Central memory CD8-positive, alpha-beta T cell (primary cell): ENCODE measurements around the gene SHISA2.

Experiments used
- ATAC-seq: fragments of 150-1000 bp; cut with Tn5 transposase; replicated peaks from 2 replicates; pipeline ENCODE4 v1.10.0; 2022; ENCODE audit warnings: mild to moderate bottlenecking, moderate FRiP score, moderate number of reproducible peaks; ENCODE audit not compliant: poor library complexity, severe bottlenecking; ENCODE audit errors: extremely low read depth
- DNase-seq, 2 donors: peaks; one replicate each; pipeline ENCODE4 v3.0.0; 2021; ENCODE audit warnings: low spot score in 2 of 2
- H3K27ac Mint-ChIP-seq: one replicate; pipeline ENCODE4 v1.8.0; 2022; ENCODE audit warnings: low read depth, mild to moderate bottlenecking, moderate library complexity, mixed read lengths
- H3K27me3 Mint-ChIP-seq: one replicate; pipeline ENCODE4 v1.8.0; 2022; ENCODE audit warnings: mixed read lengths
- H3K36me3 Mint-ChIP-seq: one replicate; pipeline ENCODE4 v1.8.0; 2022; ENCODE audit warnings: mild to moderate bottlenecking, moderate library complexity, mixed read lengths; ENCODE audit not compliant: insufficient read depth
- H3K4me1 Mint-ChIP-seq: one replicate; pipeline ENCODE4 v1.8.0; 2022; ENCODE audit warnings: mixed read lengths
- H3K4me3 Mint-ChIP-seq: one replicate; pipeline ENCODE4 v1.8.0; 2022; ENCODE audit warnings: mild to moderate bottlenecking, moderate library complexity, mixed read lengths
- H3K9me3 Mint-ChIP-seq: one replicate; pipeline ENCODE4 v1.8.0; 2022; ENCODE audit warnings: mixed read lengths

SHISA2 gene

GRCh38 chr13:26042785-26043184, 9.0 kb downstream of the SHISA2 start:
- no peak overlapping the region for H3K4me3 Mint-ChIP-seq
- ATAC-seq = no peak

GRCh38 chr13:26041444-26041843, 10.4 kb downstream of the SHISA2 start:
- DNase-seq = no peak
- Mint-ChIP-seq H3K27me3 (peaks cover under 1% of the 10 kb centered on the region), H3K9me3 (no peaks in the 10 kb centered on the region), H3K4me1 (no peaks in the 10 kb centered on the region), H3K27ac (no peak overlapping the region), H3K4me3 (no peak overlapping the region), H3K36me3 (no peaks in the 10 kb centered on the region)
- ATAC-seq = no peak

More at GRCh38 chr13:26042785-26043184, 9.0 kb downstream of the SHISA2 start:
- H3K27me3 Mint-ChIP-seq = peaks cover 14% of the 10 kb centered on the region
- no peaks in the 10 kb centered on the region for H3K36me3 Mint-ChIP-seq
- H3K9me3 Mint-ChIP-seq = no peaks in the 10 kb centered on the region
- no peak for DNase-seq
- H3K27ac Mint-ChIP-seq = no peak overlapping the region
- no peaks in the 10 kb centered on the region for H3K4me1 Mint-ChIP-seq

GRCh38 chr13:26038931-26039475, 12.8 kb downstream of the SHISA2 start:
- Mint-ChIP-seq H3K36me3 (no peaks in the 10 kb centered on the region), H3K27me3 (peaks cover 9% of the 10 kb centered on the region), H3K27ac (no peak overlapping the region), H3K4me1 (no peaks in the 10 kb centered on the region), H3K9me3 (peaks cover 5% of the 10 kb centered on the region), H3K4me3 (no peak overlapping the region)
- DNase-seq (no peak), ATAC-seq (no peak)

GRCh38 chr13:26037302-26037701, 14.5 kb downstream of the SHISA2 start:
- Mint-ChIP-seq H3K27me3 (peaks cover 9% of the 10 kb centered on the region), H3K9me3 (peaks cover 5% of the 10 kb centered on the region), H3K27ac (no peak overlapping the region), H3K4me1 (no peaks in the 10 kb centered on the region), H3K4me3 (no peak overlapping the region), H3K36me3 (no peaks in the 10 kb centered on the region)
- ATAC-seq = no peak
- no peak for DNase-seq

- ATAC-seq (no peak), DNase-seq (no peak)
- no peak overlapping the region for H3K4me3 Mint-ChIP-seq
- peaks cover 9% of the 10 kb centered on the region for H3K27me3 Mint-ChIP-seq
- H3K9me3 Mint-ChIP-seq = peaks cover 5% of the 10 kb centered on the region
- H3K36me3 Mint-ChIP-seq = no peaks in the 10 kb centered on the region
- H3K4me1 Mint-ChIP-seq = no peaks in the 10 kb centered on the region
- no peak overlapping the region for H3K27ac Mint-ChIP-seq
These were observed 15.4 kb downstream of the SHISA2 start for GRCh38 chr13:26036383-26036782.

- DNase-seq = no peak
- Mint-ChIP-seq H3K27me3 (peaks cover 9% of the 10 kb centered on the region), H3K9me3 (peaks cover 5% of the 10 kb centered on the region), H3K4me1 (no peaks in the 10 kb centered on the region), H3K27ac (no peak overlapping the region), H3K4me3 (no peak overlapping the region), H3K36me3 (no peaks in the 10 kb centered on the region)
- no peak for ATAC-seq
These were observed 17.8 kb downstream of the SHISA2 start for GRCh38 chr13:26034018-26034417.

GRCh38 chr13:26030331-26030730, 21.5 kb downstream of the SHISA2 start:
- Mint-ChIP-seq H3K36me3 (no peaks in the 10 kb centered on the region), H3K4me3 (no peak overlapping the region), H3K4me1 (no peaks in the 10 kb centered on the region), H3K27ac (no peak overlapping the region), H3K27me3 (peaks cover 1% of the 10 kb centered on the region), H3K9me3 (no peaks in the 10 kb centered on the region)
- ATAC-seq (no peak), DNase-seq (no peak)

- Mint-ChIP-seq H3K4me1 (no peaks in the 10 kb centered on the region), H3K27me3 (peaks cover 7% of the 10 kb centered on the region), H3K4me3 (no peak overlapping the region), H3K36me3 (no peaks in the 10 kb centered on the region), H3K9me3 (no peaks in the 10 kb centered on the region), H3K27ac (no peak overlapping the region)
- DNase-seq (no peak), ATAC-seq (no peak)
These were observed 22.2 kb downstream of the SHISA2 start for GRCh38 chr13:26029581-26030136.

- Mint-ChIP-seq H3K36me3 (no peaks in the 10 kb centered on the region), H3K27me3 (peaks cover 12% of the 10 kb centered on the region), H3K4me1 (no peaks in the 10 kb centered on the region), H3K4me3 (no peak overlapping the region), H3K27ac (no peak overlapping the region), H3K9me3 (no peaks in the 10 kb centered on the region)
- ATAC-seq (no peak), DNase-seq (no peak)
These were observed 25.6 kb downstream of the SHISA2 start for GRCh38 chr13:26026211-26026610.

- H3K4me1 Mint-ChIP-seq = no peaks in the 10 kb centered on the region
- peaks cover 12% of the 10 kb centered on the region for H3K27me3 Mint-ChIP-seq
- no peaks in the 10 kb centered on the region for H3K9me3 Mint-ChIP-seq
- no peak for ATAC-seq
- no peaks in the 10 kb centered on the region for H3K36me3 Mint-ChIP-seq
- DNase-seq = no peak
- H3K4me3 Mint-ChIP-seq = no peak overlapping the region
- no peak overlapping the region for H3K27ac Mint-ChIP-seq
These were observed 26.0 kb downstream of the SHISA2 start for GRCh38 chr13:26025771-26026170.

- H3K36me3 Mint-ChIP-seq = no peaks in the 10 kb centered on the region
These were observed 26.6 kb downstream of the SHISA2 start for GRCh38 chr13:26025196-26025595.

GRCh38 chr13:26024558-26024957, 27.3 kb downstream of the SHISA2 start:
- no peaks in the 10 kb centered on the region for H3K4me1 Mint-ChIP-seq
- peaks cover 12% of the 10 kb centered on the region for H3K27me3 Mint-ChIP-seq
- no peaks in the 10 kb centered on the region for H3K9me3 Mint-ChIP-seq
- H3K4me3 Mint-ChIP-seq = no peak overlapping the region
- H3K36me3 Mint-ChIP-seq = no peaks in the 10 kb centered on the region
- DNase-seq (no peak), ATAC-seq (no peak)
- H3K27ac Mint-ChIP-seq = no peak overlapping the region

More at GRCh38 chr13:26025196-26025595, 26.6 kb downstream of the SHISA2 start:
- H3K27me3 Mint-ChIP-seq = peaks cover 12% of the 10 kb centered on the region
- no peak for ATAC-seq
- no peaks in the 10 kb centered on the region for H3K9me3 Mint-ChIP-seq
- H3K4me1 Mint-ChIP-seq = no peaks in the 10 kb centered on the region
- no peak for DNase-seq
- H3K4me3 Mint-ChIP-seq = no peak overlapping the region
- no peak overlapping the region for H3K27ac Mint-ChIP-seq

GRCh38 chr13:26022538-26023292, 29.1 kb downstream of the SHISA2 start:
- Mint-ChIP-seq H3K27ac (no peak overlapping the region), H3K9me3 (no peaks in the 10 kb centered on the region), H3K27me3 (peaks cover 12% of the 10 kb centered on the region), H3K4me1 (no peaks in the 10 kb centered on the region), H3K36me3 (peaks cover 2% of the 10 kb centered on the region), H3K4me3 (no peak overlapping the region)
- DNase-seq (no peak), ATAC-seq (no peak)
